ENCODE measurements around the gene SLC12A1. TPM values are rescaled to one million over a fixed set of nuclear protein-coding genes. Genes with fewer than 3 reads are reported as not detected.
A peak's percentile ranks its signal among the peaks of the same experiment; 100 is the strongest.

SLC12A1 gene
- total and polyA plus RNA-seq, 7 donors: not detected

DNA sequence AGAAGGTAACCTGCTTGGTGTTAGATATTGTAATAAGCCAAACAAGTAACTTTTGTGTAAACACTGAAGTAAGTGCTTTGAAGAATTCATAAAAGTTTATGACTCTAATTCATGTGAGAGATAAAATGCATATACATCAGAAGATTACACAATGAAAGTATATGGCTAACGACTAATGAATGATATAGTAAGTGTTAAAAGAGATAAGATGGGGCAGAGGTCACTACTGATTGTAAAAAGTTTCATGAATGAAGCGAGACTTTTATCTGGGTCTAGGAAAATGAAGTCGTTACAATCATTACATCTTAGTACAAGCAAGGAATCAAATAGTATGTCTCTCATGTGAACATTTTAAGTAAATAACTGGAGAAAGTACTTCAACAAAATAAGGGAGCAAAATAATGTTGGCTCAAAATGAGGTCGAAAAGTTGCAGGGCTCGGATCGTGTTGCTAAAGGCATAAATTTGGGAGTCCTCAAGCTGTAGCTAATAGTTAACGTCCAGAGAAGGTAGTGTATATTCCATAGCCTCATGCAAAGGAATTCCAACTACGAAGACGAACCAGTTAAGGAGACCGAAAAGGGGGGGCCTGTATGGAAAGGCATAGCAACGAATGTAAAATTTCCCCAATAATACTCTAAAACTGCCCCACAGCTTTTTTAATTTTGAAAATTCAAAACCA is 124.1 kb downstream of the SLC12A1 start:
- H3K9me3 ChIP-seq: no peaks in the 10 kb centered on the region
- intact Hi-C loops (cut with DNase I): no loop called here
- 15 to 17% (median 15%) methylated on average over 11 of the region's 11 CpGs for WGBS, 3 donors
- H3K4me1 ChIP-seq: peaks cover 24% of the 10 kb centered on the region
- H3K36me3 ChIP-seq (ENCODE audit: insufficient read depth in 1 of 2, low read depth in 1 of 2): peaks cover 5 to 20% of the 10 kb centered on the region in 2 donors
- H3K27me3 ChIP-seq (ENCODE audit: insufficient read depth in 3 of 3, low read length in 2 of 3): no peaks in the 10 kb centered on the region
- peak overlapping the region; percentile 98 for H3K27ac ChIP-seq
- DNase-seq: no peak
- peak overlapping the region; percentile 98 for H3K4me3 ChIP-seq
- TF ChIP-seq, protein P1, sequence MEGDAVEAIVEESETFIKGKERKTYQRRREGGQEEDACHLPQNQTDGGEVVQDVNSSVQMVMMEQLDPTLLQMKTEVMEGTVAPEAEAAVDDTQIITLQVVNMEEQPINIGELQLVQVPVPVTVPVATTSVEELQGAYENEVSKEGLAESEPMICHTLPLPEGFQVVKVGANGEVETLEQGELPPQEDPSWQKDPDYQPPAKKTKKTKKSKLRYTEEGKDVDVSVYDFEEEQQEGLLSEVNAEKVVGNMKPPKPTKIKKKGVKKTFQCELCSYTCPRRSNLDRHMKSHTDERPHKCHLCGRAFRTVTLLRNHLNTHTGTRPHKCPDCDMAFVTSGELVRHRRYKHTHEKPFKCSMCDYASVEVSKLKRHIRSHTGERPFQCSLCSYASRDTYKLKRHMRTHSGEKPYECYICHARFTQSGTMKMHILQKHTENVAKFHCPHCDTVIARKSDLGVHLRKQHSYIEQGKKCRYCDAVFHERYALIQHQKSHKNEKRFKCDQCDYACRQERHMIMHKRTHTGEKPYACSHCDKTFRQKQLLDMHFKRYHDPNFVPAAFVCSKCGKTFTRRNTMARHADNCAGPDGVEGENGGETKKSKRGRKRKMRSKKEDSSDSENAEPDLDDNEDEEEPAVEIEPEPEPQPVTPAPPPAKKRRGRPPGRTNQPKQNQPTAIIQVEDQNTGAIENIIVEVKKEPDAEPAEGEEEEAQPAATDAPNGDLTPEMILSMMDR (IDR thresholded peaks at IDR 0.05): no peak
- ATAC-seq: no peak

DNA sequence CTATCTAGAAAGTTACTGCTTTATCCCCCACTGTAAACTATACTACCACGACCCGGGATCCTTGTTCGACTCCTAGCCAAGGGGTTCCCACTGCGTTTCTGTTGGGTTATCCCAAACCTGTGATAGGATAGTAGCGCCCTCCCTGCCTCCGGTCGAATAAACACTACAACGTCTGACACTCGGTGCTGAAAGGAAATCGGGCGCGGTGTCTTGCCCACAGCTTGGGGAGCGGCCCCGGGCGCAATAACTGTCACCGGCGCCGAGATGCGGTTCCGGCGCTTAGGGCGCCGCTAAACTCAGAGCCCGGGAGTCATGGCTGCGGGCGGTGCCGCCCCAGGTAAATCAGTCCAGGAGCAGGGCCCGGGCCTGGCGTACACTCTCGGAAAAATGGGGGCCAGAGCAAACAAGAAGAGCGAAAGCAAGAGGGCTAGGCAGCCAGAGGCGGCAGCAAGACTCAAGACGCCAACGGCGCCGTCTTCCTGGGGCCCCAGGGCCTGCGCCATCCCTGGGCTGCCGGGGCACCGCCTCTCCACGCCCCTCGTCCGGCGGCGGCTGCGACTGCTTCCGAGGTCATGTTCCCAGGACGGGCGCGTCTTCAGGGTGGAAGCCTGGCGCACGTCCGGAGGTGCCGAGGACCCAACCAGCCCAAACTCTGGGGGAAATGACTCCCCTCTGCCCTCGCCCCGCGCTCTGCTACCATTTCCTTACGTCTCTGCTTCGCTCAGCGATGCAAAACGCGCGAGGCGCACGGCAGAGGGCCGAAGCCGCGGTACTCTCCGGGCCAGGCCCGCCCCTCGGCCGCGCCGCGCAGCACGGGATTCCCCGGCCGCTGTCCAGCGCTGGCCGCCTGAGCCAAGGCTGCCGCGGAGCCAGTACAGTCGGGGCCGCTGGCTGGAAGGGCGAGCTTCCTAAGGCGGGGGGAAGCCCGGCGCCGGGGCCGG is 125.0 kb downstream of the SLC12A1 start, which contains the start of gene DUT:
DUT (plus strand) TSS at position 575 of the 941 bp plus-strand sequence; CDS start at position 662, 87 bp downstream.
- H3K27me3 ChIP-seq (ENCODE audit: insufficient read depth in 3 of 3, low read length in 2 of 3): no peaks in the 10 kb centered on the region
- TF ChIP-seq, protein P1 (IDR thresholded peaks at IDR 0.05): no peak
- H3K27ac ChIP-seq: peak within 1 kb of the TSS; percentile 98
- peak within 1 kb of the TSS; percentile 98 for H3K4me3 ChIP-seq
- H3K4me1 ChIP-seq: peaks cover 24% of the 10 kb centered on the region
- 0% methylated on average over 69 to 89 of the region's 89 CpGs for WGBS, 3 donors
- peaks cover 5 to 29% of the 10 kb centered on the region in 2 donors for H3K36me3 ChIP-seq (ENCODE audit: insufficient read depth in 1 of 2, low read depth in 1 of 2)
- peak; percentile 91 to 94 (median 93) for ATAC-seq
- peak; percentile 89 to 93 for DNase-seq
- no peaks in the 10 kb centered on the region for H3K9me3 ChIP-seq
- intact Hi-C loops (cut with DNase I): no loop called here

DNA sequence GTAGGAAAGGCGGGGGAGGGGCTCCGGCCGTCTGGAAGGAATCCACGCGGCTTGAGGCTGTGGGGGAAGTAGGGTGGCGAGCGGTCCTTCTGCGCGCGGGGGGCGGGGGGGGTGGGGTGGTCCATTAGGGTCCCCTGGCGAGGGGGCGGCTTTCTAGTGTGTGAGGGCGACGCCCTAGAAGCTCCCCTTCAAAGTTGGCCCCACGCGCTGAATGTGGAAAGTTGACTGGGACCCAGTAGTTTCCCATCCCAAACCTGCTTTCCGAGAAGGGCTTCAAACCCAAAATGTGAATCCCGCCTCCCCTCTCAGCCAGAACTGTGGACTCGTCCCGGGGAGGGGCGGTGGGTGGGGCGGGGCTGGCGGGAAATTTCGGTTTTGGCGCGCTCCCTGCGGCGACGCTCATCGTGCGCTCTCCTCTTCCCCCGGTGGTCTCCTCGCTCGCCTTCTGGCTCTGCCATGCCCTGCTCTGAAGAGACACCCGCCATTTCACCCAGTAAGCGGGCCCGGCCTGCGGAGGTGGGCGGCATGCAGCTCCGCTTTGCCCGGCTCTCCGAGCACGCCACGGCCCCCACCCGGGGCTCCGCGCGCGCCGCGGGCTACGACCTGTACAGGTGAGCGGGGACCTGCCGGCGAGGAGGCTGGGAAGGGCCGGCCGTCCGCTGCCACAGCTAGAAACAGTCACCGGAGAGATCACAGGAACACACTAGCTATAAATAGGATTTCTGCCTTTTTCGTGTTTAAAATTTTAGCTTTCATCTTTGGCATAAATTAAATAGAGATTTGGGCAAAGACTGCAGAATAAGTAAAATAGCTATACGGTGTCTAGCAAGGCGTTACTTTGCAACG is 125.9 kb downstream of the SLC12A1 start:
- peak overlapping the region; percentile 98 for H3K4me3 ChIP-seq
- no peaks in the 10 kb centered on the region for H3K27me3 ChIP-seq (ENCODE audit: insufficient read depth in 3 of 3, low read length in 2 of 3)
- H3K4me1 ChIP-seq: peaks cover 24% of the 10 kb centered on the region
- peak; percentile 84 to 87 (median 84) for ATAC-seq
- TF ChIP-seq, protein P1 (IDR thresholded peaks at IDR 0.05): no peak
- intact Hi-C loops (cut with DNase I): no loop called here
- 3 to 6% (median 4%) methylated on average over 43 to 64 of the region's 64 CpGs for WGBS, 3 donors
- no peaks in the 10 kb centered on the region for H3K9me3 ChIP-seq
- peak; percentile 66 to 78 for DNase-seq
- peak overlapping the region; percentile 98 for H3K27ac ChIP-seq
- H3K36me3 ChIP-seq (ENCODE audit: insufficient read depth in 1 of 2, low read depth in 1 of 2): peaks cover 8 to 38% of the 10 kb centered on the region in 2 donors

DNA sequence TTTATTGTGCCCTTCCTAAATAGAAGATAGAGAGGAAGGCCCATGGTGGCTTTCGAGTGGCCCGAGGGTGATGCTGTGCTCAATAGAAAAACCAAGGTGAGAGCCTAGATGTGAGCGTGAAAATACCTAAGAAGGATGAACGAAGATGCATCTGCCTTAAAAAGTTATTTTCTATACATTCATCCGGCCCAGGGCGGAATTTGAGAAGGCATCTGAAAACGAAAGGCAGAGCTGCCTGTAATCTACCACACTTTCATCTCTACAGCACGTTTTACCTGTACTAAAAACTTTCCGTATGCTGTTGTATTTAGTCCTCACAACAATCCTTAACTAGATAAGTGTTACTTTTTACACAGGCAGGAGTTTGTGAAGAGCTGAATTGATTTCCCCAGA is 126.5 kb downstream of the SLC12A1 start:
- intact Hi-C loops (cut with DNase I): no loop called here
- no peak for ATAC-seq
- DNase-seq: no peak
- WGBS, 3 donors: 46 to 51% (median 48%) methylated on average over 9 of the region's 9 CpGs
- Histone ChIP-seq H3K4me1 (peaks cover 19% of the 10 kb centered on the region), H3K4me3 (peak overlapping the region; percentile 98), H3K9me3 (no peaks in the 10 kb centered on the region), H3K36me3 (ENCODE audit: insufficient read depth in 1 of 2, low read depth in 1 of 2) (peaks cover 8 to 44% of the 10 kb centered on the region in 2 donors), H3K27ac (no peak overlapping the region), H3K27me3 (ENCODE audit: insufficient read depth in 3 of 3, low read length in 2 of 3) (no peaks in the 10 kb centered on the region)
- TF ChIP-seq, protein P1 (IDR thresholded peaks at IDR 0.05): no peak
